Mesothelial cell of epicardium (in vitro differentiated cells): Measurements from ENCODE around the gene C20orf204. TPM values are rescaled to one million over a fixed set of nuclear protein-coding genes. Genes with fewer than 3 reads are reported as not detected.

Experiments
- DNase-seq, 2 experiments: peaks; one replicate each; pipeline ENCODE4 v3.0.0; 2021; ENCODE audit warnings: low spot score in 2 of 2; ENCODE audit not compliant: unreplicated experiment in 2 of 2
- H3K27ac Mint-ChIP-seq: 2 replicates; pipeline ENCODE4 v1.8.0; 2021; ENCODE audit warnings: mixed read lengths
- H3K27me3 Mint-ChIP-seq: 2 replicates; pipeline ENCODE4 v1.8.0; 2021; ENCODE audit warnings: low read depth, mixed read lengths
- H3K36me3 Mint-ChIP-seq: 2 replicates; pipeline ENCODE4 v1.8.0; 2021; ENCODE audit warnings: mixed read lengths
- H3K4me1 Mint-ChIP-seq: 2 replicates; pipeline ENCODE4 v1.8.0; 2021; ENCODE audit warnings: mixed read lengths
- H3K4me3 Mint-ChIP-seq: 2 replicates; pipeline ENCODE4 v1.8.0; 2021; ENCODE audit warnings: mild to moderate bottlenecking, moderate library complexity, mixed read lengths
- H3K9me3 Mint-ChIP-seq: 2 replicates; pipeline ENCODE4 v1.8.0; 2021; ENCODE audit warnings: mixed read lengths
- CTCF ChIP-seq: fragments of 200-600 bp; sonication (generic); IDR thresholded peaks from one replicate; pipeline ENCODE4 v1.5.0; 2021; ENCODE audit warnings: antibody characterized with exemption; ENCODE audit not compliant: unreplicated experiment
- total RNA-seq: library from RNA; stranded (reverse); gene quantifications from 3 replicates; pipeline ENCODE4 v1.2.1, GENCODE V29; 2021

Gene C20orf204
- total RNA-seq, 1 donor from 2014 or later = 4.2 TPM

DNA sequence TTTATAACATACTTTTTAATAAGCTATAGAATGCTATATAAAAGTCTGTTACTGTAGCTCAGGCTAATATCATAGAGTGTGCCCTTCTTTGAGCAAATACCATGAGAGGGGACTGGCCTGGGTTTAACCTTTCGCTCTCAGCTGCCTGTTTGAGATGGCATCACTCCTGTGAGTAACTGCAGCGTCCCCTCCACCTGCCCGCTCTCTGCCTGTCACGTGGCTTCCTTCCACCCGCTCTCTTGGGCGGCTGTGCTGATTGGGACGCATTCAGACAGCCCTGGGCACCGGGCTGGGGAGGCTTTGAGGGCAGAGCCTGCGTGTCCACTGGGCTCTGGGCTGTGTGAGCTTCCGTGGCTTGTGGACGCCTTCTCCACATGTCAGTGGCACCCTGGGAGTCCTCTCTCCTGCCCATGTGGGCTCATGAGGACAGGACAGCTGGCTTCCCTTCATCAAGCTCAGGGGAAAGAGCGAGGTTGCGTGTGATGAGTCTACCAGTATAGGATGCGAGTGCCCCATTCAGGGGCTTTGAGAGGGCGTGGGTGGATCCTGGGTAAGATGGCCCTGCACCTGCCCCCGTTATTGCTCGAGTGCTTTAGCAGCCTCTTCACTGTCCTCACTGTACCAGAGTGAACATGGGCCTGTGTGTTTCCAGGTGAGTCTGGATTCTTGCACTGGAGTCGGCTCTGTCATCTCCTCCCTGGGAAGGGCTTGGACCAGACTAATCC lies 10.7 kb upstream of the C20orf204 start:
- DNase-seq = no peak
- no peaks in the 10 kb centered on the region for H3K27me3 Mint-ChIP-seq
- H3K4me1 Mint-ChIP-seq = no peaks in the 10 kb centered on the region
- peaks cover 36% of the 10 kb centered on the region for H3K36me3 Mint-ChIP-seq
- no peaks in the 10 kb centered on the region for H3K9me3 Mint-ChIP-seq
- TF ChIP-seq CTCF = no peak
- H3K27ac Mint-ChIP-seq = no peak overlapping the region
- no peak overlapping the region for H3K4me3 Mint-ChIP-seq

- no peaks in the 10 kb centered on the region for H3K27me3 Mint-ChIP-seq
- peaks cover 40% of the 10 kb centered on the region for H3K36me3 Mint-ChIP-seq
- no peaks in the 10 kb centered on the region for H3K9me3 Mint-ChIP-seq
- no peak for DNase-seq
- no peak overlapping the region for H3K27ac Mint-ChIP-seq
- no peak for TF ChIP-seq CTCF
- no peak overlapping the region for H3K4me3 Mint-ChIP-seq
- no peaks in the 10 kb centered on the region for H3K4me1 Mint-ChIP-seq
Measured at GRCh38 chr20:64025826-64026412, 10.1 kb upstream of the C20orf204 start.

GRCh38 chr20:64027981-64028685 lies 7.8 kb upstream of the C20orf204 start:
- H3K36me3 Mint-ChIP-seq = peaks cover 32% of the 10 kb centered on the region
- no peaks in the 10 kb centered on the region for H3K9me3 Mint-ChIP-seq

DNA sequence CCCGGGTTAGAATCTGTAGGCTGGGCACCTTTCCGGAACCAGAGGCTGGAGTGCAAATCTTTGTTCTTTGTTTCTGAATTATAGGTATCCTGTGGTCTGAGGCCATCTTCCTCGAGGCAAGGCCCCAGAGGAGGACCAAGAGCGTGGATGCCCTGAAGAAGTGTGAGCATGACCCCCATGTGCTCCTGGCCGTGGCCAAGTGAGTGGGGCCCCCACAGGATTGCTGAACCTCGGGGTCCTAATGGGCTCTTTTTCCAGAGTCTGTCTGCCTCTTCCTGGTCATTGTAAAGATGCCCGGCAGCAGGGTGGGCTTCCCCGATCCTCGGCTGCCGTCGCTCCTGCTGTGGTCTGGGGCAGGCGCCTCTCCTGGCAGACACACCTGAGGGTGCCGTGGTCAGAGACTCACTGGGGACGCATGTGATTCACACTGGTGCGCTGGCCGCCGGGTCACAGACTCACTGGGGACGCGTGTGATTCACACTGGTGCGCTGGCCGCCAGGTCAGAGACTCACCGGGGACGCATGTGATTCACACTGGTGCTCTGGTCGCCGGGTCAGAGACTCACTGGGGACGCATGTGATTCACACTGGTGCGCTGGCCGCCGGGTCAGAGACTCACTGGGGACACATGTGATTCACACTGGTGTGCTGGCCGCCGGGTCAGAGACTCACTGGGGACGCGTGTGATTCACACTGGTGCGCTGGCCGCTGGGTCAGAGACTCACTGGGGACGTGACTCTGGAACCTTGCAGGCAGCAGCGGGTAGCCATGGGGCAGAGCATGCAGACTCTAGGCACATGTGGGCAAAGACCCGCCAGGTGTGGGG lies 6.5 kb upstream of the C20orf204 start:
- Mint-ChIP-seq H3K4me1 (no peaks in the 10 kb centered on the region), H3K9me3 (no peaks in the 10 kb centered on the region), H3K36me3 (peaks cover 29% of the 10 kb centered on the region), H3K27me3 (no peaks in the 10 kb centered on the region), H3K27ac (no peak overlapping the region), H3K4me3 (no peak overlapping the region)
- no peak for DNase-seq
- TF ChIP-seq CTCF = no peak

More at GRCh38 chr20:64027981-64028685, 7.8 kb upstream of the C20orf204 start:
- no peak for TF ChIP-seq CTCF
- Mint-ChIP-seq H3K27me3 (no peaks in the 10 kb centered on the region), H3K4me1 (no peaks in the 10 kb centered on the region), H3K4me3 (no peak overlapping the region), H3K27ac (no peak overlapping the region)
- no peak for DNase-seq

GRCh38 chr20:64030371-64031134 lies 5.4 kb upstream of the C20orf204 start:
- no peaks in the 10 kb centered on the region for H3K4me1 Mint-ChIP-seq
- H3K27ac Mint-ChIP-seq = no peak overlapping the region
- TF ChIP-seq CTCF = no peak
- H3K27me3 Mint-ChIP-seq = no peaks in the 10 kb centered on the region
- H3K36me3 Mint-ChIP-seq = peaks cover 25% of the 10 kb centered on the region
- H3K4me3 Mint-ChIP-seq = no peak overlapping the region
- no peak for DNase-seq
- no peaks in the 10 kb centered on the region for H3K9me3 Mint-ChIP-seq
